T-helper 1 cell (primary cell): ENCODE data around the gene YLPM1.

ENCODE experiments used
- DNase-seq, 5 donors: peaks; one replicate each; pipeline ENCODE4 v3.0.0-alpha.2; 2012 to 2020

YLPM1 gene

DNA sequence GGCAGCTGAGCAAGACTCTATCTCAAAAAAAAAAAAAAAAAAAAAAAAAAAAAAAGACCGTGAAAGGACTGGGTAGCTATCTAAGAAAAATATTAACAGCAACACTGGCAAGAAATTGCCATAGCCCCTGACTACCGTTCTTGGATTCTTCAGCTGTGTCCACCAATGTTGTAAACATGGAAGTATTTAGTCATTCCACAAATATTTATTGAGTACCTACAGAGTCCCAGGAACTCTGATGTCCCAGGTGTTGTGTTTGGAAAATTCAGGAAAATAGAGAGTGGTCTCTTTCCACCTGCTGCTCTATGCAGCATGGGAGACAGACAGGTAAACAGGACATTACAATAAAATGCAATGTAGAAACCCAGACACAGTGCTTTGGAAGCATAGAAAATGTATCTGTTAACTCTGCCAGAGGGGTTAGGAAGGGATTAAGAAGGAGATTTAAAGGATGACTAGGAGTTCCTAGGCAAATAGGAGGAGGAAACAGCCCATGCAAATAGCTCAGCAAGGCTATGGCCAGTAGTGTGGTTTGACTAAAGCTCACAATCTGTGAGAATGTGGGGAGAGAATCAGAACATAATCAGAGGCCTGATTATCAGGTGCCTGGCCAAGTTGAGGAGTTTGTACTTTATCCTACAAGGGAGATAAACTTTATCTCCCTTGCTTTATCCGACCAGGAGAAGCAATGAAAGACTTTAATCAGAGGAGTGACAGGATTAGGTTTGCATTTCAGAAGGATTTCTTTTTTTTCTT lies 116.5 kb downstream of the YLPM1 start:
- DNase-seq: no peak

DNA sequence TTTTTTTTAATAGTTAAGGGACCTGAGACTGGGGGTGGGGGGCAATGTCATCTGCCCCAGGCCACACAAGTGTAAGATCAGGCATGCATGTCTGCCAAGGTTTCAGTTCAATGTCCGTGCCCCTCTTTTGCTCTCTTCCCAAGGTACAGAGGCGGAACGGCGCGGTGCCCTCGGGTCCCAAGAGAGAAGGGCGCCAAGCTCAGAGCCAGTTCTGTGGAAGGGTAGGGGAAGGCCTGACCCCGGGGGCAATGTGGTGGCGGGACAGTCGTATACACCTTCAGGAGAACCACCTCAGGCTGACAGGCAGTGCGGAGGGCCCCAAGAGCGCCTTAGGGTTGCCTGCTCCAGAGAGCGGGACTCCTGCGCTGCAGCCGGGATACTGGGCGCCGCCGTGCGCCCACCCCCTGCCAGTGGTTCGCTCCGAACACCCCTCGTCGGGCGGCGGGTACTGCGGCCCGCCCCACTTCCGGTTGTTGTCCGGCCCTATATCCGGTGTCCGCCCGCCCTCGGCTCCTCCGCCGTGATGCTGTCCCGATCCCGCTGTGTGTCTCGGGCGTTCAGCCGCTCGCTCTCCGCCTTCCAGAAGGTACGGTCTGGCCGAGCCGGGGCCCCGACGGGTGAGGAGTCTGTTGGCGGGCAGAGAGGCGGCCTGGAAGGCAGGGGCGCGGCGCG lies 118.5 kb downstream of the YLPM1 start, which contains the start of gene DLST:
Gene DLST, plus strand, starts transcription at position 486 of the 672 bp plus-strand sequence. Its CDS starts 38 bp downstream, at position 524.
- DNase-seq: peak; percentile 68 to 89 (median 79)

DNA sequence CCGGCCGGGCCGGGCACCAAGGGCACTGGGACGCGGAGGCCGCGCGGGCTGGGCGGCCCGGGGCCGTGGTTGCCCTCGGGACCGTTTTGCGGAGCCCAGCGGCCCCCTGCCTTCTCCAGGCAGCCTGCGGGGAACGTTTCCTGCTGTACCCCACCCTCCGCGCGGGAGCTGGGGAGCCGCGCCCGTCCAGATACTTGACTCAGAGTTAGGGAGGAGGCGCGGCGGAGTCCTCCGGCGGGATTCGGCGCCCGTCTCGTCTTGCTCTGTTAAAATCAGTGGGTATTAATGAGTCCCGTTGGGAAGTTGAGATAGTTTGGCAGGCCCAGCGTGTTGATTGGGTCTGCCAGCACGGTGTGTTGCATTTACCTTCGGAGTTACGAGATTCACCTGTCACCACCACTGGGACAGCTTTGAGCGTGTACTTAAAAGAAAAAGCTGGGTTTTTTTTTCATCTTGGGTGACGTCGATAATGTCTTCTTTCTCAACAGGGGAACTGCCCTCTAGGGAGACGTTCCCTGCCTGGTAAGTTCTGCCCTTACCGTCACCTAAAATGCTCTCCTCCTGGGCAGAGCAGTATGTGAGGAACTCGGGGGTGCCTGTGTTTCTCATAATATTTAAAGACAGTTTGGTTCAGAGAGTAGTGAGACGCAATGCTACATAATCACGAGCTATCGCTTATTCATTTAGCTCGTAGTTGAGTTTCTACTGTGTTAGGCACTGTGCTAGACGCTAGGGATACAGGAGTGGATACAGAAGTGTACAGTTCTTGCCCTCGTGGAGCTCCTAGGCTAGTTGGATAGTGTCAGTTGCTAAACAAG lies 119.2 kb downstream of the YLPM1 start:
- DNase-seq: peak; percentile 19 to 50 (median 41)
